Left lung (tissue), 10 donors: ENCODE results near the gene CASZ1. TPM values are rescaled to one million over a fixed set of nuclear protein-coding genes. Genes with fewer than 3 reads are reported as not detected.

ENCODE experiments used
- ATAC-seq: fragments of 200-7000 bp; cut with Tn5 transposase; one replicate; pipeline ENCODE4 v1.9.1; 2020; ENCODE audit warnings: moderate library complexity
- DNase-seq, 4 donors: peaks; one replicate each; pipeline ENCODE4 v3.0.0-alpha.2; 2013 to 2020
- H3K27ac ChIP-seq, 2 donors: fragments of 200-600 bp; sonication (generic) in 1 of 2; one replicate each; pipeline versions ENCODE4 v1.5.0 to v1.8.0; 2020 to 2021
- H3K27me3 ChIP-seq, 2 donors: fragments of 200-600 bp; sonication (generic) in 1 of 2; one replicate each; pipeline versions ENCODE4 v1.5.0 to v1.8.0; 2020 to 2021
- H3K36me3 ChIP-seq, 2 donors: fragments of 200-600 bp; sonication (generic) in 1 of 2; one replicate each; pipeline versions ENCODE4 v1.5.0 to v1.8.0; 2020 to 2021
- H3K4me1 ChIP-seq, 2 donors: fragments of 200-600 bp; one replicate each; pipeline ENCODE4 v1.8.0; 2021
- H3K4me3 ChIP-seq, 2 donors: fragments of 200-600 bp; sonication (generic) in 1 of 2; one replicate each; pipeline versions ENCODE4 v1.5.0 to v1.8.0; 2020 to 2021; ENCODE audit warnings: mild to moderate bottlenecking in 1 of 2
- H3K9me3 ChIP-seq, 2 donors: fragments of 200-600 bp; sonication (generic) in 1 of 2; one replicate each; pipeline versions ENCODE4 v1.5.0 to v1.8.0; 2020 to 2021
- CTCF ChIP-seq, 2 donors: fragments of 200-600 bp; sonication (generic) in 1 of 2; IDR thresholded peaks; one replicate each; pipeline versions ENCODE4 v1.5.0 to v1.8.0; 2021; ENCODE audit warnings: antibody characterized with exemption in 2 of 2
- intact Hi-C, 2 donors: fragments of 100-400 bp; cut with DNase I; formaldehyde crosslinking; loops; one replicate each; pipeline versions ENCODE4 v1.11.2 to v1.14.2; 2022
- polyA plus RNA-seq, 6 donors: library from polyadenylated mRNA; unstranded; fragments of 120-200 nt; gene quantifications; one replicate each; pipeline ENCODE4 v1.2.1, GENCODE V29; 2013; ENCODE audit not compliant: insufficient read length in 6 of 6
- total RNA-seq, 2 donors: library from RNA; stranded (reverse); fragmentation: NEBNext Ultra II Directional; extraction: Animal tissue kit (Norgen Biotek cat#: 25700); gene quantifications; one replicate each; pipeline ENCODE4 v1.2.1, GENCODE V29; 2021
- donor health status: DM: no; HTN: yes; CAD: no.
- donor health status: DM: no; HTN: no; CAD: no.

CASZ1 gene
- total and polyA plus RNA-seq, 8 donors = 15.1 to 44.0 (median 21.1) TPM

GRCh38 chr1:10659218-10659617, 137.2 kb downstream of the CASZ1 start:
- Histone ChIP-seq H3K4me1 (peaks cover 9 to 20% of the 10 kb centered on the region in 2 donors), H3K9me3 (no peaks in the 10 kb centered on the region), H3K36me3 (peaks cover 0 to 65% of the 10 kb centered on the region in 2 donors), H3K27me3 (no peaks in the 10 kb centered on the region), H3K27ac (no peak overlapping the region), H3K4me3 (no peak overlapping the region)
- intact Hi-C loops = no loop called here
- no peak for TF ChIP-seq CTCF (IDR thresholded peaks at IDR 0.05)
- ATAC-seq (no peak), DNase-seq (no peak)

GRCh38 chr1:10658396-10659066, 137.9 kb downstream of the CASZ1 start:
- TF ChIP-seq CTCF (IDR thresholded peaks at IDR 0.05) = no peak
- Histone ChIP-seq H3K4me1 (peaks cover 3 to 13% of the 10 kb centered on the region in 2 donors), H3K36me3 (peaks cover 0 to 67% of the 10 kb centered on the region in 2 donors), H3K27me3 (no peaks in the 10 kb centered on the region), H3K27ac (no peak overlapping the region), H3K4me3 (no peak overlapping the region), H3K9me3 (no peaks in the 10 kb centered on the region)
- intact Hi-C loops = no loop called here
- DNase-seq (no peak), ATAC-seq (no peak)

- Histone ChIP-seq H3K4me3 (no peak overlapping the region), H3K27ac (no peak overlapping the region), H3K9me3 (no peaks in the 10 kb centered on the region), H3K36me3 (peaks cover 0 to 80% of the 10 kb centered on the region in 2 donors), H3K4me1 (peaks cover 0 to 5% of the 10 kb centered on the region in 2 donors), H3K27me3 (no peaks in the 10 kb centered on the region)
- intact Hi-C loops = no loop called here
- DNase-seq = no peak
- no peak for TF ChIP-seq CTCF (IDR thresholded peaks at IDR 0.05)
- no peak for ATAC-seq
These were observed 139.2 kb downstream of the CASZ1 start for GRCh38 chr1:10657088-10657847.

- Histone ChIP-seq H3K4me1 (peaks cover 3 to 14% of the 10 kb centered on the region in 2 donors), H3K36me3 (peaks cover 0 to 87% of the 10 kb centered on the region in 2 donors), H3K27me3 (no peaks in the 10 kb centered on the region), H3K9me3 (no peaks in the 10 kb centered on the region), H3K4me3 (no peak overlapping the region), H3K27ac (no peak overlapping the region)
- intact Hi-C loops = no loop called here
- no peak for ATAC-seq
- DNase-seq = no peak
- no peak for TF ChIP-seq CTCF (IDR thresholded peaks at IDR 0.05)
These were observed 140.0 kb downstream of the CASZ1 start for GRCh38 chr1:10656431-10656830.

DNA sequence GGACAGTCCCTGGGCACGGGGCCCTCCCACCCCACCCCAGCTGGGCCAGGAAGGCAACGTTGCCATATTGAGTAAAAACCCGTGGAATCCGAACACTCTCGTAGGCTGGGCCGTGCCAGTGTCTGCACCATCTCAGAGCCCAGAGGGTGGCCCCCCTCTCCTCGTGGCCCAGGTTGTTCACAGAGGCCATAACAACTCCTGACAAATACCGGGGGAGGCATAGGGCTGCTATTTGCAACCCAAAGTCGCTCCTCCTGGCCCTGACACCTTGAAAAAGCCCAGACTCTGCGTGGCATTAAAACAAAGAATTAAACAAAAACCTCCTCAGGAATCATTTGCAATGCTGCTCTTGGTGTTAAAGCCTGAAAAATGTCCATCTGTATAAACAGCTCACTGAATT, 141.4 kb downstream of the CASZ1 start:
- DNase-seq (no peak), ATAC-seq (no peak)
- Histone ChIP-seq H3K9me3 (no peaks in the 10 kb centered on the region), H3K4me1 (peaks cover 7 to 15% of the 10 kb centered on the region in 2 donors), H3K27ac (no peak overlapping the region), H3K36me3 (peaks cover 0 to 92% of the 10 kb centered on the region in 2 donors), H3K27me3 (no peaks in the 10 kb centered on the region), H3K4me3 (no peak overlapping the region)
- no peak for TF ChIP-seq CTCF (IDR thresholded peaks at IDR 0.05)
- intact Hi-C loops = no loop called here
